Liver (tissue), 3 donors: ENCODE results near the gene SLC12A3.

ENCODE experiments used
- ATF3 ChIP-seq: IDR thresholded peaks from 2 replicates; pipeline ENCODE4 v1.6.1; 2016; ENCODE audit warnings: antibody characterized with exemption
- CTCF ChIP-seq: fragments of 150-350 bp; IDR thresholded peaks from 2 replicates; pipeline ENCODE4 v1.5.1; 2017; ENCODE audit warnings: improper control_type of control experiment, low read depth, low read length; ENCODE audit not compliant: missing input control
- FOXA1 ChIP-seq: IDR thresholded peaks from 2 replicates; pipeline ENCODE4 v1.6.1; 2016; ENCODE audit warnings: antibody characterized with exemption
- MAX ChIP-seq: IDR thresholded peaks from 2 replicates; pipeline ENCODE4 v1.6.1; 2016; ENCODE audit warnings: antibody characterized with exemption
- RAD21 ChIP-seq, 2 donors: IDR thresholded peaks; 2 replicates each; pipeline ENCODE4 v1.6.1; 2016; ENCODE audit warnings: antibody characterized with exemption in 2 of 2, mild to moderate bottlenecking in 2 of 2
- TAF1 ChIP-seq: conservative IDR thresholded peaks from 2 replicates; pipeline ENCODE4 v1.6.1; 2016; ENCODE audit warnings: antibody characterized with exemption, mild to moderate bottlenecking
- donor health status: healthy.
- donor health status: healthy.

- TF ChIP-seq CTCF (no peak), TAF1 (no peak), ATF3 (no peak), MAX (no peak), FOXA1 (no peak), RAD21 (IDR thresholded peaks at IDR 0.05) (no peak)
Observed at GRCh38 chr16:56838622-56839337, 26.2 kb upstream of the SLC12A3 start.
